ENCODE measurements around the gene PAK5.

GRCh38 chr20:9755301-9755700 is 83.6 kb downstream of the PAK5 start:
- no peak for TF ChIP-seq TAF1 (IDR thresholded peaks at IDR 0.05; ENCODE audit: borderline replicate concordance, low read depth, low read length)
- TF ChIP-seq POLR2AphosphoS5 (IDR thresholded peaks at IDR 0.05; ENCODE audit: low read depth, low read length), result no peak
- no peak for TF ChIP-seq POLR2A (IDR thresholded peaks at IDR 0.05; ENCODE audit: low read depth, low read length)
